ES-I3 (cell line): Measurements from ENCODE around the gene TRIM8.

Experiments
- H3K36me3 ChIP-seq: 2 replicates; pipeline ENCODE4 v1.6.1; 2013; ENCODE audit warnings: mild to moderate bottlenecking, low read length, control low read depth, moderate library complexity; ENCODE audit not compliant: insufficient read depth
- H3K4me1 ChIP-seq: 2 replicates; pipeline ENCODE4 v1.6.1; 2013; ENCODE audit warnings: mild to moderate bottlenecking, control low read depth, low read length; ENCODE audit not compliant: insufficient read depth
- H3K9ac ChIP-seq: 2 replicates; pipeline ENCODE4 v1.6.1; 2013; ENCODE audit warnings: low read depth, mild to moderate bottlenecking, low read length, moderate library complexity
- H3K9me3 ChIP-seq: 2 replicates; pipeline ENCODE4 v1.6.1; 2013; ENCODE audit warnings: mild to moderate bottlenecking, low read length, moderate library complexity; ENCODE audit not compliant: control insufficient read depth, insufficient read depth

Gene TRIM8

DNA sequence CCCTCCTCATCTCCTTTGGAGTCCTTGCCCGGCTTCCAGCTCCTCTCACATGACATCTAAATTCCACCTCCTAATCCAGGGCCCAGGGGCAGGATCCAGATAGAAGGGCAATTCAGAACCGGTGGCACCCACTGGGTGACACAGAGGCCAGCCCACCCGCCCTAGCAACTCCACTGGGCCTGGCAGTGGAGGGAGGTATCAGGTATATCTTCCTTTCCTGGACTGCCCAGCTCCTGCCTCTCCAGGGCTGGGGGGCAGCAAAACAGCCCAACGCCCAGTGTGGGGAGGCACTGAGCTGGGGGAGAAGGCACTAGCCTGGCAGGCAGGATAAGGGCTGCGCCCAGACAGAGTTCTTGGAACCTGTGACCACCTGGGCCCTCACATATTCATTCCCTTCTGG lies 10.4 kb upstream of the TRIM8 start:
- H3K9ac ChIP-seq, result no peak overlapping the region
- H3K9me3 ChIP-seq, result no peaks in the 10 kb centered on the region
- H3K4me1 ChIP-seq, result peaks cover 46% of the 10 kb centered on the region
- no peaks in the 10 kb centered on the region for H3K36me3 ChIP-seq

DNA sequence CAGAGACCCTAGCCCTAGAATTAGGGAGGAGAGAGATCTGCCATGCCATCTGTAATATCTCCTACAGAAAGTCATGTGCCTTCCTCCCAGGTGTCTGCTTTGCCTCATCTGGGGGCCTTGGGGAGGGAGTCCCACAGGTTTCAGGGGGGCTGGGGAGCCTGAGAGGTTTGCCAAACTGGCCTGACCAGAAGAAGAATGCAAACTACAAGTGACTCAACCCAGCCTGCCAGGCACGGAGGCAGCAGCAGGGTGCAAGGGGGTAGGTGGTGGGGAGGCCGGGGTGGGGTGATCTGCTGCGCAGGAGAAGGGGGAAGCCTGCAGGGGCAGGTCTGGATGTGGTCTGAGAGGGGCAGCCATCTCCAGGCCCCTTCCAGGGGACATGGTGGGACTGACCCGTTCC lies 9.6 kb upstream of the TRIM8 start:
- Histone ChIP-seq H3K9me3 (no peaks in the 10 kb centered on the region), H3K9ac (no peak overlapping the region), H3K36me3 (no peaks in the 10 kb centered on the region), H3K4me1 (peaks cover 41% of the 10 kb centered on the region)

DNA sequence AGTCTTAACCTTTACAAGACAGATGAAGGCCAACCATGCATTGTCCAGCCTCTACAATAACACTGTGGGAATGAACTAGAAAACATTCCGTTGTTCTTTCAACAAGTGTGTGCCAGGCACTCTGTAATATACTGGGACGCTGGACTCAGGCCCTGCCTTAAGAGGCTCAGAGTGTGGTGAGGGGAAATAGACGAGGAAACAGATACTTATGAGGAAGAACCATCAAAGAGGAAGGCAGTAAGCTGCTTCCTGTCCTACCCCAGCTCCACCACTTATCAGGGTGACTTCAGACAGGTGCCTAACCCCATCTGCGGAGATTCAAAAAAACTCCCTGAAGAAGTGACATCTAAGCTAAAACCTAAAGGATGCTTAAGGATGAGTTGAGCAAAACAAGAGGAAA lies 8.9 kb upstream of the TRIM8 start:
- Histone ChIP-seq H3K9ac (no peak overlapping the region), H3K4me1 (peaks cover 34% of the 10 kb centered on the region), H3K9me3 (no peaks in the 10 kb centered on the region), H3K36me3 (no peaks in the 10 kb centered on the region)

DNA sequence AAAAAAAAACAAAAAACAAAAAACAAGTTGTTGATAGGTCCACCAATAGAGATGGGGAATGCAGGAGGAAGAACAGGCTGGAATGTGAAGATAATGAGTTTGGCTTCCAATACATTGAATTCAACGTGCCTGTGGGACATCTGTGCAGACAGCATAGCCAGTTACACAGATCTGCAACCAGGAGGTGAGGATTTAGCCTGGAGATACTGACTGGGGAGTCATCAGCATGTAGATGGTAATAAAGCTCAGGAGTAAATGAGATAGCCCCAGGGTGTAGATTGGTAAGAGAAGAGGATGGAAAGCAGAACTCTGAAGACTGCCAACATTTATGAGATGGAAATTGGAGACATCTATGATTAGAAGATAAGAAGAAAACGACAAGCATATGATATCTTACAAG lies 4.7 kb upstream of the TRIM8 start:
- Histone ChIP-seq H3K9ac (no peak overlapping the region), H3K4me1 (peaks cover 6% of the 10 kb centered on the region), H3K9me3 (no peaks in the 10 kb centered on the region), H3K36me3 (no peaks in the 10 kb centered on the region)

DNA sequence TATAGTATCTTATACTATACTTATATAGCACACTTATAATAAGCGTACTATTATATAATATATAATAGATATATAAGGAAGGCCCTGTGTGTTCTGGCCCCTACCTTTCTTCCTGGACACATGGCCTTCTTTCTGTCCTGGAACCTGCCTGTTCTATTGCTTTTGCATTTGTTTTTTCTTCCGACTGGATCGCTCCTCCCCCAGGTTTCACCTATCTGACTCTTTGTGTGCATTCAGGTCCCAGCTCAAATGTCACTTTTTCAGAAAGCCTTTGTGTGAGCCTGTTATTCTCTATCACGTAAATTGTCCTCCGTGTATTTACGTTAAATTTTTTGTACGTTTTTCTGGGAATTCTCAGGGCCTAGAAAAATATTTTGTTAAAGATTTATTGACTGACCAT lies 2.9 kb upstream of the TRIM8 start:
- Histone ChIP-seq H3K9me3 (no peaks in the 10 kb centered on the region), H3K4me1 (no peaks in the 10 kb centered on the region), H3K9ac (peak overlapping the region; percentile 80), H3K36me3 (no peaks in the 10 kb centered on the region)

DNA sequence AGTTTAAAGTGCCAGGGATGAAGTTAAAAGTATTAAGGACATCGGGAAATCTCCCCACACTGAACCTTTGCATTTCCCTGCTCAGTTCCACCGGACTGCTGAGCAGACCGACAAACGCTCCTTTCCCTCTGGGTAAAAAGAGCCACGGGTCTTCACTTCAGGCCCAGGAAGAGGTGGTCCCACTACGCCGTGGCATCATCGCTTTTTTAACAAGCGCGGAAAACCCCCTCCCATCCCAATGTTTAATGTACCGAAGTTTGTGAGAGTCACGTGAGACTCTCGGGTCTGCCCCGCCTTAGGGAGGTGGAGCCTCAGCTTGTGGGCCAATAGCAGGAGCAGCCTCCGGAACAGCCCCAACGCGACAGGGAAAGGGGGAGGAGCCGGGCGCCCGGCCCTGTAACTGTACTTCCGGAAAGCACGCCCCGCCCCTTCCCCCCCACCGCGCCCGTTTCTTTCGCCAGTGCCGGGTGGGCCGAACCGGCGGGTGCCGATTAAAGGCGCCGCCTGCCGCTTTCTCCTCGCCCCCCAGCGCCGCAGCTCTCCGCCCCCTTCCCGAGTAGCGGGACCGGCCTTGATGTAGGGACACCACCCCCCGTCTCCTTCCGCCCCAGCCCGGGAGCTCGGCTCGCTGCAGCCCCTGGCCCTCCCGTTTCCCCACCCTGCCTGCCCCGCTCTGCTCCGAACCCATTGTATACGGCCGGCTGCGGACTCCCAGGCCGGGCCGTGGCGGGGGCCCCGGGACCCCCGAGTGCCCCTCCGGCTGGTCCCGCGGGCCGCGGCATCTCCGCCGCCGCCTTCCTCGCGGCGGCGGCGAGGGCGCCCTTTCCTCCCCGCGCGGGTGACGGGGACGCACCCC lies 2.2 kb upstream of the TRIM8 start:
- H3K4me1 ChIP-seq, result peaks cover 5% of the 10 kb centered on the region; the same call in 1 of the 2 replicates
- H3K9me3 ChIP-seq, result no peaks in the 10 kb centered on the region
- H3K36me3 ChIP-seq, result no peaks in the 10 kb centered on the region
- H3K9ac ChIP-seq, result peak overlapping the region; percentile 80

DNA sequence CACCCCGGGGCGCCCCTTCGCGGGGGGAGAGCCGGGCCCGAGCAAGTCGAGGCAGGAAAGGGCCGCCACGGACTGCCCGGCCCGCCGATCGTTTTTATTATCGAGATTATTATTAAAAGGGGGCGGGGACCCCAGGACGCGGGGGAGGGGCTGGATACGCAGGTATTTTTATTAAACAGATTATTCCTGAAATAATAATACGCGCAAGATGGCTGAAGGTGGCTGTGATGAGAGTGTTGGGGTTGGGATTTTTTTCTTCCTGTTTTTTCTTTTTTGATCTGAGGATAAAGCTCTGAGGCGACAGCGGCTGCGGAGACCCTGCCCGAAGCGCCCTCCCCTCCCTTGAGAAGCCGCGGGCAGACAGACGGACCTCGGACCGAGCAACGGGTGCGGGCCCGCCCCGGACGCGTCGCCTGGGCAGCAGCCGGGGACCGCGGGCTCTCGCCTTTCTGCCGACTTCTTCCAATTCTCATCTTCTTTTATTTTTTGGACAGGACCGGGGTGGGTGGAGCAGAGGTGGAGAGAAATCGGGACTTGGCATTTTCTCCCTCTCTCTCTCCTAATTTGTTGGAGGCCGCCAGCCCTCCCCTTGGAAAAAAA lies 1.4 kb upstream of the TRIM8 start:
- peak overlapping the region; percentile 71 for H3K9ac ChIP-seq
- H3K36me3 ChIP-seq, result no peaks in the 10 kb centered on the region
- peaks cover 12% of the 10 kb centered on the region; the same call in 1 of the 2 replicates for H3K4me1 ChIP-seq
- H3K9me3 ChIP-seq, result no peaks in the 10 kb centered on the region

DNA sequence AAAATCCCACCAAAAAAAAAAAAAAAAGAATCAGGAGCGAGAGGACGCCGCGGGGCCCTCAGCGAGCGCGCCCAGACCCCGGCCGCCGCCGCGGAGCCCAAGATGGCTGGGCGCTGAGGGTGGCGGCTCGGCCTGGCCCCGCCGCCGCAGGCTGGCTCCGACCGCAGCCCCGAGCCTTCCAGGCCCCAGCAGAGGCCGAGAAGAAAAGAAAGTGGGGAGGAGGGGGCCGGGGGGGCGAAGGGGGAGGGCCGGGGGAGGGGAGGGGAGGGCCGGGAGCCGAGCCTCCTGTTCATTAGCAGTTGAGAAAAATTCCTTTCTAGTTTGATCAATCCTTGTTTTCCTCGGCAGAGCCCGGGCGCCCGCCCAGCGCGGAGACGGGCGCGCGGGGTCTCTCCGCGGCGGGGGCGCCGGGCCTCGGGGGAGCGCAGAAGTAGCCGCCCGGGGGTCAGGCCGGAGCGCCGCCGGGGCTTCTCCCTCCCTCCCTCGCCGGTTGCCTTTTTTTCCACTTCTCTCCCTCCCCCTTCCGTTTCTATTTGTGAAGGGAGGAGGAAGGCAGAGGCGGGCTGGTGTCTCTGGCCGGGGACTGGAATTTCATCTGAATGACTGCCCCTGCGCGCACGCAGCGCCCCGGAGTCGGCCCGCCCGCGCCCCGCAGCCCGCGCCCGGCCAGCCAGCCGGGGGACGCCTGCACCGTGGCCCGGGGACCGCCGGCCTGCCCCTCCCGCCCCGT lies 778 bp upstream of the TRIM8 start:
- Histone ChIP-seq H3K4me1 (peaks cover 18% of the 10 kb centered on the region; the same call in 1 of the 2 replicates), H3K36me3 (no peaks in the 10 kb centered on the region), H3K9me3 (no peaks in the 10 kb centered on the region), H3K9ac (peak overlapping the region; percentile 84)

DNA sequence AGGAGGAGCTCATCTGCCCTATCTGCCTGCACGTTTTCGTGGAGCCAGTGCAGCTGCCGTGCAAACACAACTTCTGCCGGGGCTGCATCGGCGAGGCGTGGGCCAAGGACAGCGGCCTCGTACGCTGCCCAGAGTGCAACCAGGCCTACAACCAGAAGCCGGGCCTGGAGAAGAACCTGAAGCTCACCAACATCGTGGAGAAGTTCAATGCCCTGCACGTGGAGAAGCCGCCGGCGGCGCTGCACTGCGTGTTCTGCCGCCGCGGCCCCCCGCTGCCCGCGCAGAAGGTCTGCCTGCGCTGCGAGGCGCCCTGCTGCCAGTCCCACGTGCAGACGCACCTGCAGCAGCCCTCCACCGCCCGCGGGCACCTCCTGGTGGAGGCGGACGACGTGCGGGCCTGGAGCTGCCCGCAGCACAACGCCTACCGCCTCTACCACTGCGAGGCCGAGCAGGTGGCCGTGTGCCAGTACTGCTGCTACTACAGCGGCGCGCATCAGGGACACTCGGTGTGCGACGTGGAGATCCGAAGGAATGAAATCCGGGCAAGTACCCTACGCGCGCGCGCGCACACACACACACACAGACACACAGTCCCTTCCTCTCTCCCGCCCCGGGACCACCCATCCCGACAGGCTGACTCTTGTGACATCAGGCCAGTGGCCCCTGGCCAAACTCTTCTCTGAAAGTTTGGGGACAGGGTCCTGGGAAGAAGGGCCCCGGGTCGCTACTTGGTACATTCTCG lies 538 bp downstream of the TRIM8 start:
- Histone ChIP-seq H3K9me3 (no peaks in the 10 kb centered on the region), H3K36me3 (no peaks in the 10 kb centered on the region), H3K9ac (peak overlapping the region; percentile 84), H3K4me1 (peaks cover 31% of the 10 kb centered on the region; the same call in 1 of the 2 replicates)

DNA sequence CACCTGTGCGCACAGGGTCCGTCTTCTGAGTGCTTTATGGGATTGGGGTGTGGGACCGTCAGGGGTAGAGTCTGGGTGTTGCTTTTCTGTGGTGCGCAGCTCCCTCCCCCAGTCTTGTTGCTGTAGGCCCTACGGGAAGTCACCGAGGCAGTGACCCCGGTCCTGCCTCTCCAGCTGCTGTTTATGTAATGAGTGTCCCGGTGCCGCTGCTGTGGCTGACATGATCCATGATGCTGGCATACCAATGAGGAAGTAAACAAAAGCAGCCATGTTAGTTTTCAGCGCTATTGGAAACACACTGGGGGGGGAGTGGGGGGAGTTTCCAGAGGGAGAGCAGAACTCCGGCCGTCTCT lies 1.1 kb downstream of the TRIM8 start:
- Histone ChIP-seq H3K36me3 (no peaks in the 10 kb centered on the region), H3K9me3 (no peaks in the 10 kb centered on the region), H3K4me1 (peaks cover 36% of the 10 kb centered on the region), H3K9ac (peak overlapping the region; percentile 84)

DNA sequence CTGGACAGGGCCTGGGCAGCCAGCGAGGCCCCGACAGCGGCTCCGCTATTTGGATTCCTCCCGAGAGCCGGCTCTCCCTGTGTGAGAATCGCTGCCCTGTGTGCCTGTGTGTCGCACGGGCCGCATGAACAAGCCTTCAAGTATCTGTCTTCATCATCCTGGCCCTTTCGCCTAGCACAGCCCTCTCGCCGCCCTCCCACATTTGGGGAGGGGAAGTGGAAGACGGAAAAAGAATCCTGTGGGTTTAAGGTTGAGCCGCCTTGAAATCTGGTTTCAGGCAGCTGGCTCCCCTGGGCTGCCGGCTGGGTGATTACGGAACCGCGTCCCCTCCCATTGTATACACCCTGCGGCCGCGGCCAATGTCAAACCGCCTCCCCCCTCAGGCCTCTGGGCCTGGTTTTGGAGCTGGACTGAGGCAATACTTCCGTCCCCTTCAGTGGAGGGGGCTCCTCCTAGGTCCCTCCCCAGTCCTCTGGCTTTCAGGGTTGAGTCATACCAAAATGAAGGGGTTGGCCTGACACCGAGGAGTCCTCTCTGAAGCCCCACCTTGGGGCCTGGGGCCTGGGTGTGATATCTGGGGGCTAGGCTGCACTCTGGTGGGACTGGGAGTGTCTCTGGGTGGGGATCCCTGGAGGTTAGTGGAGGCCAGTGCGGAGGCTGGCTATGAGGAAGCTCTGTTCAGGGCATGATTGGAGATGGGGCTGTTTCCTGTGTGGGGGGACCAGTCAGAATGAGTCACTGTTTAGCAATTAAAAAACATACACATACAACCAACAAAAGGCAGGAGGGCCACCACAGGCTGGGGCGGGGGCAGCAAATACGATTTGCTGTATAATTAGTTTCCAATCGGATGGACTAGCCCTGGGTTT lies 1.7 kb downstream of the TRIM8 start:
- Histone ChIP-seq H3K9ac (peak overlapping the region; percentile 84), H3K36me3 (no peaks in the 10 kb centered on the region), H3K4me1 (peaks cover 42% of the 10 kb centered on the region), H3K9me3 (no peaks in the 10 kb centered on the region)

DNA sequence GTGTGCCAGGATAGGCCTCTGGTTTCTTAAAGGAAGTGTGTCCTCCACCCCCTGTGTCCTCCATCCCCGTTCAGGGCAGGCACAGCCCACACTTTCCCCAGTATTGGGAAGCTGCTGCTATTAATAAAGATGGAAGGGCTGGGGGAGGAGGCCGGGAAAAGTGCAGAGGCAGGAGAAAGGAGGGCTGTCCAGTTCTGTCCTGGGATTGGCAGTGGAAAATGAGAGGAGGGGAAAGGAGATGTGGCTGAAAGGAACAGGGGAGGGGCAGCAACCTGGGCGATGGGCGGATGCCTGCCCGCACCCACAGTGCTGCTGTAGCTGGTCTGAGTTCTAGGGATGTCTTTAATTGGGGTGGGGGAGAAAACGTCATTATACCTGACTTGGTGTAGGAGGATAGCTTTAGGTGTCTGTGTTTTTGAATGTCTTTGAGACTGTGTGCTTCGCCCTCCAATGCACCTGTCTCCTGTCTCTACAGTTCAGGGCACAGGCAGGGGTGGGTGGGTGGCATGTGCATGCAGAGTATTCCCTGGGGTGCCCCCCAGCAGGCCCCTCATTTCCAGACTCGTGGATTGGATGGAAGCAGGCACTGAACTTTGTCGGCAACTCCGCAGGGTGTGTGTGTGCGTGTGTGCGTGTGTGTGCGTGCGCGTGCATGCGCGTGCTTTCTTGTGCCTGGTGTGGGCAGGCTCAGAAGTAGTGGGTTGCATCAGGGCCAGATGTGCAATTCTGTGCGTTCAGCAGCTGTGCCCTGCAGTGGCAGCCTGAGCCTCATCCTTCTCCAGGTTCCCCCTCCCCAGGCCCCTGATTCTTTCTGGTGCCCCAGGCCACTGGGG lies 2.5 kb downstream of the TRIM8 start:
- Histone ChIP-seq H3K9me3 (no peaks in the 10 kb centered on the region), H3K36me3 (no peaks in the 10 kb centered on the region), H3K4me1 (peaks cover 48% of the 10 kb centered on the region), H3K9ac (peak overlapping the region; percentile 84)
